NCI-H1092 treated with DMSO at 0.1 percent for 48 hours (cell line): Measurements from ENCODE around the gene LRRC75B.
A peak's percentile ranks its signal among the peaks of the same experiment; 100 is the strongest.

ENCODE experiments used
- DNase-seq: peaks from one replicate; lab custom pipeline; 2025; lab: John Stamatoyannopoulos, UW

The LRRC75B gene

DNA sequence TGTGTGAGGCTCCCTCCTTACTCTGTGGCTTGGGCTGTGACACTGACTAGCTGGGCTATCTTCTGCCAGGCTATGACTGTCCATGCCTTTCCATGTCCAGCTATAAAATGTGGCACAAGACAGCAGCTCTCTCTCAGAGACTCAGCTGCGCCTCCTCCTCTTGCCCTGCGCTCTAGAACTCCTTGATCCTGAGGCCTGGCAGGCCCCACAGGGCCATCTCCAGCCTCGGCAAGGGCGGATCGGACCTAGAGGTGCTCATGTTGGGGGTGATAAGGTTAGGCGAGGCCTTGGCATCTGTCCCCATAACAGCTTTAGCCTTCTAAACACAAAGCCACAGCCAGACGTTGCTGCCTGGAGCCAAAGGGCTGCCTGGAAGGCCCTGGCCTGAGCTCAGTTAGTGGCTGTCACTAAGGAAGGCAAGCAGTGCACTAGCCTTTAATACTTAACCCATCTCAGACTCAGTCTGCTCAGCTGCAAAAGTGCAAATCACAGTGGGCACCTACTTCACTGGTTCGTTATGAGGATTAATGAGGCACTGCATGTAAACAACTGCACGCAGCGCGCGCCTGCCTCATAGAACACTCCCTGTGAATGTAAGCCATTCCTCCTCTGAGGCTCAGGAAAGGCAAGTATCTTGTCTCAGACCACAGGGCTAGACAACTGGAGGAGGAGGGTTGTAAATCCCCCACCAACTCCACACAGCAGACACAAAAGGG is 39.1 kb downstream of the LRRC75B start:
- peak; percentile 23 for DNase-seq

DNA sequence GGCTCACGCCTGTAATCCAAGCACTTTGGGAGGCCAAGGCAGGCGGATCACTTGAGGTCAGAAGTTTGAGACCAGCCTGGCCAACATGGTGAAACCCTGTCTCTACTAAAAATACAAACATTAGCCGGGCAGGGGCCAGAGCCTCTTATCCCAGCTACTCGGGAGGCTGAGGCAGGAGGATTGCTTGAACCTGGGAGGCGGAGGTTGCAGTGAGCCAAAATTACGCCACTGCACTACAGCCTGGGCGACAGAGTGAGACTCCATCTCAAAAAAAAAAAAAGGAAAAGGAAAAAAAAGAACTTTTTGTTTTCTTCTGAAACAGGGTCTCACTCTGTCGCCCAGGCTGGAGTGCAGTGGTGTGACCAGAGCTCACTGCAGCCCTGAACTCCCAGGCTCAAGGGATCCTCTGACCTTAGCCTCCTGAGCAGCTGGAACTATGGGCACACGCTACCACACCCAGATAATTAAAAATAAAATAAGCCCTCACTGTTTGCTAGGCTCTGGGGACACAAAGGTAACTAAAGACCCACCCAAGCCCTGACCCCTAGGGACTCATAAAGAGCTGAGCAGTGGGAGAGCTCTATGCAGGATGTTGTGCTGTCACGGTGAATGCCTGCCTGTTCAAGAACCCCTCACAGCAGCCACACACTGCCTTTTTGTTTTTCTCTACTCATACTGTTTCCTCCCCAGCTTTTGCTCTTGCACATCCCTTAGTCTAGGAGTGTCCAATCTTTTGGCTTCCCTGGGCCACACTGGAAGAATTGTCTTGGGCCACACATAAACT is 40.2 kb downstream of the LRRC75B start:
- peak; percentile 28 for DNase-seq

DNA sequence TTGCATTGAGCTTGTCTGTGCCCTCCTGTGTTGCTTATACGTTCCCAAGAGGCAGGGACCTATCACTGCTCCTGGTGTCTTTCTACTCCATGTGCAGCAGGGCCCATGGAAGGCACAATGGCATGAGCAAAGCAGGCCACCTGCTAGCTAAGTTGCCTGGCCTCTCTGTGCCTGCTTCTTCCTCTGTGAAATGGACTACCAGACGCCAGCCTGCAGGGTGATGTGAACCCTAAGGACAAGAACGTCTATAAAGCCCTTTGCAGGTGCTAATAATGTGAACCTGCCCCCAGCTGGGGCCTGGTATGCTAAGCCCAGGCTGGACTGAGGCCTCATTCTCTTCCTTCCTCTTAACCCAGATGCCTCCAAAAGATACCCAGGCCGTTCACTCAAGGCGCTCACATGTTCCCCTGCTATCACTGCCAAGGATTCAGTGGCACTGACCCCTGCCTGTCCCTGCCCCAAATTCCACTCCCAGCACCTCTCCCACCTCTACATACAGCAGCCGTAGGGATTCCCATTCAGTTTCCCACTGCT is 41.9 kb downstream of the LRRC75B start:
- DNase-seq: no peak

DNA sequence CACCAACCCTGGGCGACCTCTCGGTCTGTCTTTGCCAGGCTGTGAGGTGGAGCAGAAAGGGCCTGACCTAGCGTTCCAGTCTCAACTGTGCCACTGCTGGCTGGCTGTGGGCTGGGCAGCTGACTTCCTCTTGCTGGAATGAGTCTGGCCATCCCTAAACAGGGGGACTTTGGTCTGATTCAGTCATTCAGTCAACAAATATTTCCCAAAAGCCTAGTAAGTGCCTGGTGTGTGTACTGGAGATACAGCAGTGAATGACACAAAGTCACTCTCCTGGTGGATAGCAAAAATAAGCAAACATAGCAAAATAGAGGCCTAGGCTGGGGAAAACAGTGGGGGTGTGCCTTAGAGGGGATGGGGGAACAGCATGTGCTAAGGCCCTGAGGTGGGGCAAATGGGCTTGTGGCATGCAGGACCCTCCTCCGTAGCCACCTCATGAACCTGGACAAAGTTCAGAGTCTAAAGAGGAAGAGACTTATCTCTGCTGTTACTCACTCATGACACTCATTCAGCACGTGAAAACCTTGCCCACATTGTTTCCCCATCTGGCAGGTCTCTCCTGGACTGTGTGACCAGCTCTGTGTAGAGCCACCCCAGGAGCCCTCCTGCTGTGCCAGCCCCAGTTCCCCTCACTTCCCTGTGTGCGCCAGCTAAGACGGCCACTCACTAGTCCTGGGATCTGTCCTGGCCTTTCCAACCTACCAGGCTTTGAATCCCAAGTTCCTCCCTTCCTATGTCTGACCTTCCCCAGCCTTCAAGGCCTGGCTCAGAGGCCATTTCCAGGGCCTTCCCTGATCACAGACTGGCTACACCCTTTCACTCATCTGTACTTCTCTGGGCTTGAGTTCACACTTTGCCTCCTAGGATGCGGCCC is 42.6 kb downstream of the LRRC75B start:
- no peak for DNase-seq

DNA sequence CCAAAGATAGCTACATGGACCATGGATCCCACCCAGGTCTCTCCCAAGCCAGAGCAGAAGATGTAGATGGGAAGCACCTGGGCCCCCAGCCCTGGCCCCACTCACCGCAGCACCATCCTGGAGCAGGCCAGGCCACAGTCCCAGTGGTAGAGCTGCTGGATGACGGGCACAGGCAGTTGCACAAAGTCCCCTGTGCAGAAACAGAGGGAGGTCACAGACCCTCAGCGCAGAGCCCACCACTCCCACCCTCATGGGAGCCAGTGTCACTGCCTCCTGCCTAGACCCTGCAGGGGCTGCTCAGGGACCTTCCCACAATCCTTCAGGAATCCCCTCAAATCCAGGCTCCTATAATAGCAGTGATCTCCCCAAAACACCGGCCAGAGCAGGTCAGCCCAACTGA is 44.1 kb downstream of the LRRC75B start:
- no peak for DNase-seq

DNA sequence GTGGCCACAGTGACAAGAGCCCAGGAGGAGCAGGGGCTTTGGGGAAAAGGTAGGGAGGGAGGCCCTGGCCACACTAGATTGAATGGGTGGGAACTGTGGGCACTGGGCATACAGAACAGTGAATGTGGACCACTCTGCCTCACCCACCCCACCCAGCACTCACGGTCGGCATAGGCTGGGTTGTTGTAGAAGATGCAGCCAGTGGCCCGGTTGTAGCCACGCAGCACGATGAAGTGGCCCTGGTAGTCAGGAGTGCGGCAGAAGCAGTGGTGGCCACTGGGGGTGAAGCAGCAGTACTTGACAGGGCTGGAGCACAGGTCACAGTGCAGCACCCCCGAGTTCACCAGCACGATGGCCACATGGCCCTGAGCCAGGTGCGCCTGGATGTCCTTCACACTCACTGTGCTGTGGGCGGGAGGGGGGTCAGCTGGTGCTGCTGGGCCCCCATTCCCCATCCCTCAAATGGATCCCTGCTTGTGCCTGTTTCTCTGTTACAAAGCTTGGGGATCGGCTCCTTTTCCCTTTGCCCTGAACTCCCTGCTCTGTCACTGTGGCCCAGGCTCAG is 49.1 kb downstream of the LRRC75B start:
- no peak for DNase-seq

DNA sequence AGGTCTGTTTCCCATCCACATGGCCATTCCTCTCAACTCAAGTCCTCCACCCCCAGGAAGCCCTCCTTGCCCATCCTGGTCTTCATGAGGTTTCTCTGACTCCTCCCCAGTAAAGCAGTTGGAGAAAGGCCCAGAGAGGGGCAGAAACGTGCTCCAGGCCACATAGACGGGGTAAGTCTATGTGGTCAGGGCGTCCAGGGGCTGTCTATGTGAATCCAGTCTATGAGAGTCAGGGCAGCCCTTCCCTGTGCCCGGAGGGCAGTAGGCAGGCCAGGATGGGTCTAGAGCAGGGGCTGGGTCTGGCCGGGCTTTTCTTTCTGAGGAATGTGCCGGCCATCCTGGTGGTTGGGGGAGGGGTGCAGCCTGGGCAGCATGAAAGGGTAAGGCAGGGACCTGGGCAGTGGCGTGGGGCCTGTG is 49.7 kb downstream of the LRRC75B start:
- no peak for DNase-seq

DNA sequence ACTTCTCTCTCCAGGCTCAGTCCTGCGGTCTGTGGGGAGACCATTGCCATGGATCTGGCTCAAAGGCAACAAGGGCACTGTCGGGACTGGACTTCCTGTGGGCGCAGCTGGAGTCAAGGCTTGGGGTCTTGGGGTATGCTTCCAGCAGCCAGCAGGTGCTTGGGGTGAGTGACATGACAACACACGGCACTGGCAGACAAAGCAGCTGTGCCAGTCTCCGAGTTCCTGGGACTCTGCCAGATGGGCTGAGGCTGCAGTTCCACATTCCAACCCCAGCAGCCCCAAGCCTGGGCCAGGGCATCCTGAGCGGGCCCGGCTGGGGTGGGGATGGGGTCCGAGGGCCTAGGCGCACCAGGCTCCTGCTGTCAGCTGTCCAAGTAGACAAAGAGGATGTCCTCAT is 50.2 kb downstream of the LRRC75B start:
- DNase-seq: no peak

DNA sequence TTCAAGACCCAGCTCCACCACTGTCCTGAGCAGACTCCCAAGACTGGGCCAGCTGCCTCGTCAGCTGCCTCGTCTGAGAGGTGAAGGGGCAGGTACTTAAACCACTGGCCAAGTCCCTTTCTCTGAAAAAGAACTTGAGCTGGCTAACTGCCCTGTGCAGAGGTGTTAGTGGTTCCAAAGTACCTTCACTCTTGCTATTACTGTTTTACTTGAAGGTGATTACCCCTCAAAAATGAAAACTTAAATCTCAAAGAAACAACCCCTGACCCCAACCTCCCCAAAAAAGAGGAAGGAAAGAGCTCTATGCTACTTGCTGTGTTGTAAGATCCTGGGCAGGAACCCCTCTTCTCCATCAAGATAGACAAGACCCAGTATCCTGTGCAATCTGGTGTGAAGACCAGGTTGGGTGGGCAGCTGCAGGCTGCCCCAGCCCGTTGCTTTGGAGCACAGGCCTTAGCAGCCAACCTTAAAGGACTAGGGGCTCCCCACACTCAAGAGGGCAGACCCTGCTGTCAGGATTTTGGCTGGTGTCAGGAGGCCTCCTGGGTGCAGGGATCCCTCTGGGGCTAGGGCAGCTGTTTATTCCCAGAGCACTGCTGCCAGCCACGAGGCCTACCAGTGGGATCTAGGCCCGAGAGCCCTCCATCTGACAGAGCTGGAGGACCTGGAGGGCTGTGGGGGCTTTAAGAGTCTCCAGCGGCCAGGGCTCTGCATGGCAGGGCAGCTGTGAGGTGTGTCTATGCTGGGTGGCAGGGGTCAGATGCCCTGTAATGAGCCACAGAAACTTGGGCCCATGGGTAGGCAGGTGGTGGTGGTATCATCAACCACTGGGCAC is 51.0 kb downstream of the LRRC75B start:
- DNase-seq: no peak

DNA sequence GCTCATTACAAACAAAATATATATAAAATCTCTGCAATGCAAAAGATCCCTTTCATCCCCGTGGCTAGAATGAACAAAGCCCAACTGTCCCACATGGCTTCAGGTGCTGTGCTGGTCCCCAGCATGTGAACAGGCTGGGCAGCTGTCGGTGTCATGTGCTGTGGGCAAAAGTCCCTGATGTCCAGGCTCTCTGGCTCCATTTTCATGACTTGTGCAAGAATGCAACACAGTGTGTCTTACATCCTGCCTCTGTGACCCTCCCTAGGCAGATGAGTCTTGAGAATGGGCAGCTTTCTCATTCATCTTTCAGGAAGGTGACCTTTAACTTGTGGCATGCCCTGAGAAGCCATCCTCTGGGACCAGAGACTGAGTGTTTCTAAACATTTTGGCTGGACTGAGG is 52.4 kb downstream of the LRRC75B start:
- no peak for DNase-seq

DNA sequence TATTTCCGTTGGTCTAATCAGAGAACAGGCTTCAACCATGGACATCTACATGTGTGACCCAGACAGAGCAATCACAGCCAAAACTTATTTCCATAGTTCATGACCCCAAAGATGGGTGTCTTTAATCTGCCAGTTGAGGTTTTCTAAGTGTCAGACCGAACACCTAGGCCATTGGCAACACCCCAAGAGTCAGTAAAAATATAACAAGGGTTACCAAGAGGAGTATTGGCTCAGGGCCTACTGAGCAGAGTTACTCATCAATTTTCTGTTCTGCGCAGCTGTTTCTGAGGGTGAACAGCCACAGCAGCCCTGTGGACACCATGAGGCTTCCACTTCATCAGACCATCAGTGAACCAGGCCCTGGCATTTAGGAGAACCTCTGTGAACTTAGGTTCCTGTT is 56.8 kb downstream of the LRRC75B start:
- DNase-seq: no peak
